Right lung (tissue), 5 donors: ENCODE results near the gene SUCLG2. TPM values are rescaled to one million over a fixed set of nuclear protein-coding genes. Genes with fewer than 3 reads are reported as not detected.
"Not testable (repeated sequence)": the region's sequence is repeated elsewhere in the genome, so short reads cannot be mapped to it uniquely, and the experiment has no call there.

Experiments used
- DNase-seq, 2 donors: peaks; one replicate each; pipeline ENCODE4 v3.0.0-alpha.2; 2013
- polyA plus RNA-seq, 5 donors: library from polyadenylated mRNA; unstranded; fragments of 120-200 nt; gene quantifications; one replicate each; pipeline versions ENCODE4 v1.2.1 to v1.2.3, GENCODE V29; 2013; ENCODE audit warnings: inconsistent platforms in 1 of 5, low replicate concordance in 1 of 5; ENCODE audit not compliant: insufficient read length in 5 of 5, insufficient read depth in 1 of 5

SUCLG2 gene
- polyA plus RNA-seq, 5 donors, result 60.2 to 72.9 (median 62.5) TPM

DNA sequence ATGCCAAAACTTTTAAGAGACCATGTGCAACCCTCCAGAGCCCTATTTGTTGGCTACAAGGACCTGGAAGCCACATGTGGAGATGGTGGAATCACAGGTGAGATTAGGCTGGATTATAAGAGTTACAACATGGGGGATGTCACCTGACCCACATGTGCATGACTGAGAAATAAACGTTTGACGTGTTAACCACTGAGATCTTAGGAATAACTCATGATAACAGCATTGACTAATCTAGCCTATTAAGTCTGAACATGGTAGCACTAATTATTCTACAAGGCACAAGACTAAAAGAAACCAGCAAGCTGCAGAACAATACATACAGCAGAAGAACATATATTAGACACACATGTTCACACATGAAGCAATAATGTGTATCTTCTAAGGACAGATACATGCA is 38.4 kb downstream of the SUCLG2 start:
- no peak for DNase-seq

DNA sequence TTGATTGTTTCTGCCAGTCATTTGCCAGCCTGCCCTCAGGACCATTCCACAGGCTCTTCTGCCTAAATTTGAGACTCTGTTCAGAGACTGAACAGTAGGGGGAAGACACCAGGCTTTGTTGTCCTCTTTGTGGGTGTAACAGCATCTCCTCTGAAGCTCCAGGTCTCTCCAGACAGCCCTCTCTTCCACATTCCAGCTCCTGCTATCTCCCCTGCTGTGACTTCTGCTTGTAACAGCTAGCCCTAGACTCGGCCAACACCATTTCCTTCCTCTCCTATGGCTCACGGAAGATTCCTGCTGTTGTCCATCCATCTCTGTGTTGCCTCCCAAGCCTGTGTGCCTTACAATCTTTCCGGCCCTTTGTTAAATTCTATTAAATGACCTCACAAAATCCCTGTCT is 40.2 kb downstream of the SUCLG2 start:
- no peak for DNase-seq

DNA sequence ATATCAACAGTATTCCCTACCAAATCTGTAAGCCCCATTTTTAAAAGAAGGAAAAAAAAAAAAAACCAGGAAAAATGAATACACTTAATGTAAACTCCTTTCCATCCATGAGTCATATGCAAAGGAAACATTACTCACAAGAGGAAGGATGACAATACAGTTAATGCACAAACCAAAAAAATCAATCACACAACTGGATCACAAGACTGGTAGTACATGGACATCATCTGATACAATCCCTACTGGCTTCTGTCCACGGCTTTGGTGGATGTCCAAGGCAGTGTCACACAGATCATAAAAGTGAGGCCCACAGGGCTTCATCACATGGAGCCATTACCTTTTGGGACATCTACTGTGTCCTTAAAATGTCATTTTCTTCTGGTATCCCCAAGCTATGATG is 44.0 kb downstream of the SUCLG2 start:
- no peak for DNase-seq

DNA sequence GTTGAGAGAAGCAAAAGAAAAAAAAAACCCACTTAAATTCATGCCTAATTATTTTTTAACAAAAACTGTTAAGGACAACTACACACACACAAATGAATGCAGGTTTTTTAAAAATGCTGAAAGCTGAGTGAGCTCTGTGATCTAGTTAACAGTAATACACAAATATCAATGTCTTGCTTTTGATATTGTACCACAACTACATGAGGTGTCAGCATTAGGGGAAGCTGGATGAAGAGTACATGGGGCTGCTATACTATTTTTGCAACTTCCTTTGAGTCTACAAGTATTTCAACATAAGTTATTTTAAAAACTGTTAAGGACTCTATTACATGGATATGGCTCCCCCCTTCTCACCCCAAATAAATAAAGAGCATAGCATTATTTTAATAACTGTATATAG is 44.7 kb downstream of the SUCLG2 start:
- no peak for DNase-seq

DNA sequence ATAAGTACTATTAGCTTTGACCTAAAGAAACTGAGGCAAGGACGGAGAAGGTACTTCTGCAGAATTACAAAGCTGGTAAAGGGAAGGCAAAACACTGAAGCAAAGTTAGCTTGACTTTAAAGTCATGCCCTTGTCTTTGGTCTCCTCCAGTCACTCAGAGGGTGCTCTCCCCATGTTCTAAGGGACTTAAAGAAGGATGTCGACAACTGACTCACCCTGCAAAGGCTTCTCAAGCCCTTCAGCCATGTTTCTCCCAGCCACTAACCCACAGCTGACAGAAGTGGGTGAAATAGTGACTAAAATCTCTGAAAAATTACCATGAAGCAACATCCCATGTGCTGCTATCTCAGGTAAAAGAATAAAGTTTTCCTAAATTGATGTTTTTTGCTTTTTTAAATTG is 46.4 kb downstream of the SUCLG2 start:
- no peak for DNase-seq

DNA sequence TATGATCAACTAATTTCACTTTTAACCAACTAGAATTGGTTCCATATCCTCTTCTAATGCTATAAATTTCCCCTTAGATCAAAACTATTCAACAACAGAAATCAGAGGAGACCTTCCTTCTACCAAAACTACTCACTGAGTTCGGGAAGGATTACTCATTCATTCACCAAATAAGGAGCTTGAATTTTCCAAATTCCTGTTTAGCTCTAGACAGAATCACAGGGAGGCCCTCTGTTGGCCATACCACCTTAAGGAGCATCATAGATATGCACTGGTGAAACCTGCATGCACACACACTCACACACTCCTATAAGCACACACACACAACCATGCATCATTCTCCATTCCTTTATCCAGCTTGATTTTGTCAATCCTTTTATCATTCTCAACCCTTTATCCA is 49.0 kb downstream of the SUCLG2 start:
- DNase-seq, result no peak

DNA sequence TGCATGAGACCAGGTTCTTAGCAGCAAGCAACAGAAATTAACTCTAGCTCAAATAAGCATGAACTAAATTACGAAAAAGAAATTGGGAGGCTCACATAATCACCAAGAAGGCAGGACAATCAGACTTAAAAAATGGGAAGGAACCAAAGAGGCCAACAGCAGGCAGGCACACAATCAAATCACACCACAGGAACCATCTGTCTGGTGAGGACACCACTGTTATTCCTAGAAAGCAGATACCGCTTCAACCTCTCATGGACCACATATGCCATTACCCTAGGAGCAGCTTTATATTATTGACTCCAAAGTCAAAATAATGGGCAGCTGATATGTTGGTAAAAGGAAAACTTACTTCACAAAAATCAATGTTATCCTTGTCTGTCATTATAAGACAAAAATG is 51.6 kb downstream of the SUCLG2 start:
- DNase-seq, result no peak

DNA sequence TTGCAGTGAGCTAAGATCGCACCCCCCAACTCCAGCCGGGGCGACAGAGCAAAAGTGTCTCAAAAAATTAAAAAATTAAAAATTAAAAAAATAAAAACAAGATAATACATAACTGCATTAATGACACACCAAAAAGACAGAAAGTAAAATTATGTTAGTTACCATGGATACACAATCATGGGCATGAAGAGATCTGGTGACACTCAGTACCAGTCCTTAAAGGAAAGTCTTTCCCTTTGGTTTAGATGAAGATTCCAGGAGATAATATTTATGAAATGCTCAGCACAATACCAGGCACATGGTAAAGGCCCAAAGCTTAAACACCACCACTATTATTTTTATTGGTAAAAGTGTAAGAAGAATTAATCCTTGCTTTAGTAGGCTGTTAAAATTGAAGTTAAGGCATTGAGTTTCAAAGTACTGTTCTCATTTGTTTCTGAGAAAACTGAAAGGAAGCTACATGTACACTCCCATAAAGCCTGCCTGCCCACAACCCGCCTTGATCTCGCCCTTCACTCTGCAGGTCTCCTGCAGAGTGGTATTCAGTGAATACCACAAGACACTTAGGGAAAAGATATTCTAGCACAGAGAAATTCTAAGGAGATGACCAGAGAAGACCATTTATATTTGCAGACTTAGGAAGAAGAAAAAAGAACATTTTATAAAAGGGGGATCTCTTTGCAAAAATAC is 52.3 kb downstream of the SUCLG2 start:
- DNase-seq, result no peak

DNA sequence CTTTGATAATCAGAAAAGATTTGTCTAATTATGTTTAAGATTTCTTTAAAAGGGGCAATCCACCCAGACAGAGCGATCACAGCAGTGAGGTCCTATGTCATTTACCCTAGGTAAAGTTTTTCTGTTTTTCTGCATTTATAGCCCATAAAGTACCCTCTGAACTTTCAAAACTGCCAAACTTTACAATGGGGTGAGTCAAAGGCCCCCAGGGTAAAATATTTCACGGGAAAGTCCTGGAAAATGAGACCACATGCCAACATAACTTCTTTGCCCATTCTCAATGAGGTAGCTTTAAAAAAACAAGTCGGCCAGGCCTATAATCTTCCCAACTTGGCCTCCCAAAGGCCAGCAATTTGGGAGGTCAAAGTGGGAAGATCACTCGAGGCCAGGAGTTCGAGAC is 53.0 kb downstream of the SUCLG2 start:
- no peak for DNase-seq

DNA sequence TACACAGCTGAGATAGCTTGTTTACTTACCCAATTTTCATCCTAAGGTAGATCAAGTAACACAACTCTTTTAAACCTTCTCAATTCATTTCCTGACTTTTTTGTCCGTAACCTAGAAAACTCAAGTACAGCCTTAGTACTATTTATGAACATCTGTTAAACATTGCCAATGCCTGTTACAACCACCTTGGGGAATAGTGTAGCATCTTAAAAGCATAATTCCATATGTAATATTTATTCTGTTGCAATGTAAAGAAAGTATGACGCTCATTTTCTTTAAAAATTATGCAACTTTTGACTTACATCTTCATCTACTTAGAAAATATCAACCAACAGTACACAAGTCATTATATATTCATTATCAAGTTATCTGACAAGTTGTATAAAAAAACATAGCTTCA is 54.6 kb downstream of the SUCLG2 start:
- DNase-seq, result peak; percentile 5 to 17

DNA sequence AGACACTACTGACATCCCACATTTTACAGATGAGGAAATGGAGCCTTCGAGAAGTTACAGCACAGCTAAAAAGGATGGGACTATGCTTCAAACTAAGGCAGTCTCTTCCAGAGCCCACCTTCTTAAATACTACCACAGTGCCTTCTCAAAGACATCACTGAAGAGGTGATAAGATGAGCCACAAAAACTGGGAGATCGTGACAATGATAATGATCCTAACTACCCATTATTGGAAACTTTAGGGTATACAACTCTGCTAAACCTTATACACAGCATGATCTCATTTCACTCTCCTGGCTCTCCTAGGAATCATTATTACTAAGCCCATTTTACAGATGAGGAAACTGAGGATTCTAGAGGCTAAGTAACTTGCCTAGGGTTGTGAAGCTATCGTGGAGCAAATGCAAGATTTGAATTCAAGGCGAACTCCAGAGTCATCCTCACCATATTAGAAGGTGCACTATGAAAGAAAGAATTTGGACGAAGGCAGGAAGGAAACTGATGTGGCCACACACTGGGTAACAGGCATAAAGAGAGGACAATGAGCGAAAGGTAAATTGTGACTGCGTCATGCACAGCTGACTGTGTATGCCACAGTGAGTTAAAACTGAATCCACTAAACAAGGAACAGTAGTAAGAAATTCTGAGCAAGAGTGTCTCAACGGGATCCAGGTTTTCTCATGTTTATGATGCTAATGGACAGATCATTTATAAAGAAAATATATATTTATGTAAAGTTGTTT is 55.4 kb downstream of the SUCLG2 start:
- DNase-seq, result no peak

DNA sequence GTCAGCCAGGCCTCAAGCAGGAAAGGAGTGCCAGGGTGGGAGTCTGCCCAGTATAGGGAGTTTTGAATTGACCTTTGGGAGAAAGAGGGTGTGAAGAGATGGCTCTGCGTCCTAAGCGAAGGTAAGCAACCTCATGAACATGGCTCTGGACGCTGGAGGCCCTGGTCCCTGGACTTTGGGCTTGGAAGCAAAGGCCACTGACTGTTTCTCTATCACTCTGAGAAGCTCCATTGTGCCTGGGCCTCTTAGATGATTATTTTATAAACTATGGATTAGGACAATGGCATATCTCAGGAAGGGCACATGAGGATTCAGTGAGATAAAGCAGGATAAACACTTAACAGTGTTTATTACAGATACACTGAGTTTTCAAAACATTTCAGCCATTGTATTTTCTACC is 59.0 kb downstream of the SUCLG2 start:
- no peak for DNase-seq

DNA sequence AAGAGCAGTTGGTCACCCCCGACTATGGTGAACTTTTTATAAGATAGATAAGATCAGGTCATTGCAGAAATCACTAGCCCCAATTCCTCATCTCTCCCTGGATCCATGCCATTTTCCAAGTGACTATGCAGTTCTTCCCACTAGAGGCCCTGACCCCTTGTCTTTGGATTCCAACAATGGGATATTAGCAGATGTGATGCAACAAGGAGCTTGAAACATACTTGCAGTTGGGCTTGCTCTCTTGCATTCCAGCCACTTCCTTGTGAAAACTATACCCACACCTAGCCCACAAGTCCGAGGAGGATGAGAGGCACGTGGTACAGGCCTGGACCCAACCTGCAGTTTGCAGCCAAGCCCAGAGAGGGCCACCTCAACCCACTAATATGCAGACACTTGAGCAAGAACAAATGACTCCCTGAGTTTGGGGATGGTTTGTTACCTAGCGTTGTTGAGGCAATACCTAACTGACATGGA is 60.6 kb downstream of the SUCLG2 start:
- DNase-seq, result no peak

DNA sequence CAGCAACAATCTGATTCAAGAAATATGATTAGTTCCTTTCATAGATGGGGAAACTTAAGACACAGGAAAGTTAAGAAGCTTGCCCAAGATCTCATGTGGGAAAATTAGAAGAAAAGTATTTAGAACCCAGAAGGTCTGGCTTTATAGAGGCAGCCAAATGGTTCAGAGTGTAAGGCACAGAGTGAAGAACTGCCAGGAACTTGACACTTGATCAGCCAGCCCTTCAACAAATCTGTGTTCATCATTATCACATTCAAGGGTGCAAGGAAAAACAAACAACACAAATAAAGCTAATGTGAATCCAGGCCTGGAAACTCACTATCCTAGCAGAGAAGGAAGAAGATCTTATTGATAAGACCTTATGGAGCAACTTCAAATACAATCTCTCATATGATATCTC is 62.4 kb downstream of the SUCLG2 start:
- no peak for DNase-seq

DNA sequence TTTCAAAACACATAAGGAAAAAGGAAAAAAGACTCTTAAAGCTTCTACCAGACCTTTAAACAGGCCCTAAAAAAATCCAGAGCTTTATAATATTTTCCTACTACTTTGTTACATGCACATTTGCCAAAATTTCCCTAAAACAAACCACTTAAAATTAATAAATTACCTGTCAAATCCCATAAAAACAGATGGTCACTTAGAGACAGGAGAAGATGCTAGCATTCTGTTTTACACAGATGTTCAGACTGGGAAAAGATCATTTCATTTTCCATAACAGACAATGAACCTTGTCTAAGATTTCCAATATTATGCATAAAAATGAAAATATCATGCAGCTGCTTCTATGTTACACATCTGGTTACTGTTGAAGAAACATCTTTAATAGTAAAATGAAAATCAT is 66.6 kb downstream of the SUCLG2 start:
- no peak for DNase-seq

DNA sequence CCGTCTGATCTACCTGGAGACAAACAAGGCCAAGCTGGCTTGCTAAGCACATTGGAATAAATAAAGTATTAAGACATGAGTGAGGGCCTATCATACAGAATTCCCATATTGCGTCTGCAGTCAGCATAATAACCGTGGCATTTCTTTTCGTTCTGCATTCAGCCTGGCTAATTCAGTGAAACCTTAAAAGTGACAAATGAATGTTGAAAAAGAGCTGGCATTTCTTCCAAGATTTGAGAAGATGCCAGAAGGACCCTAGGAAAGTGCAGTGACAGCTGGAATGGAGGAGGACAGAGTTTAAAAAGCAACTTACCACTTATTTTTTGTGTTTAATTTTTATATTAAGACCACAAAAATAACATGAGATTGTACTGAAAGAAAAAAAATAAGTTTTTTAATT is 67.1 kb downstream of the SUCLG2 start:
- DNase-seq, result no peak

DNA sequence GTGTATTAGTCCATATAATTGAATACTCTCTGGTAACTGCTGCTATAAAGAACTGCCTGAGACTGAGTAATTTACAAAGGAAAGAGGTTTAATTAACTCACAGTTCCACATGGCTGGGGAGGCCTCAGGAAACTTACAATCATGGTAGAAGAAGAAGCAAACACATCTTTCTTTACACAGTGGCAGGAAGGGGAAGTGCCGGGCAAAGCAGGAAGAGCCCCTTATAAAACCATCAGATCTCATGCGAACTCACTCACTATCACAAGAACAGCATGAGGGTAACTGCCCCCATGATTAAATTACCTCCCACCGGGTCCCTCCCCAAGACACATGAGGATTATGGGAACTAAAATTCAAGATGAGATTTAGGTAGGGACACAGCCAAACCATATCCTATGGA is 69.8 kb downstream of the SUCLG2 start:
- DNase-seq, result not testable (repeated sequence)

DNA sequence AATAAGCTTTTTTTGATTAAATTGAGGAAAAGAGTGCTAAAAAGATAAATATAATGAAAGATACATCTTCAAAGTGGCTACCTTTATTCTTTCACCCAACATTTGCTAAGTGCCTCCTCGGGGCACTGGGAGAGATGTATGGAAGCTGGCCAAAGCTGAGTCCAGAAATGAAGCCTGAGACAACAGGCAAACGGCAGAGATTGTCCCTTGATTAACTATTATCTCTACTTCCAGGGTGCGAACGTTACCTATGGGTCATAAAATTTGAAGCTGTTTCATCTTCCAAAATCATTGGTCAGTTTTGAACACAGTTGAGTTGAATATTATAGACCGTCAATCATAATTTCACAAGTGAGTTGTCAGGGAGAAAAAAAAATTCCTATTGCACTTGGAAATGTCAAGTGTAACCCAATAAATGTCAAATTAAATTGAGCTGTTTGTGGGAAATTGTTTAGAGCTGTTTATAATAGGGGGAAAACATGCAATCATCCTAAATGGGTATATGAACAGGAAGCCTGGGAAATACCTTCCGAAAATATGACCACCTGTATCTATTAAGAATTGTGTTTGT is 73.9 kb downstream of the SUCLG2 start:
- DNase-seq, result no peak

DNA sequence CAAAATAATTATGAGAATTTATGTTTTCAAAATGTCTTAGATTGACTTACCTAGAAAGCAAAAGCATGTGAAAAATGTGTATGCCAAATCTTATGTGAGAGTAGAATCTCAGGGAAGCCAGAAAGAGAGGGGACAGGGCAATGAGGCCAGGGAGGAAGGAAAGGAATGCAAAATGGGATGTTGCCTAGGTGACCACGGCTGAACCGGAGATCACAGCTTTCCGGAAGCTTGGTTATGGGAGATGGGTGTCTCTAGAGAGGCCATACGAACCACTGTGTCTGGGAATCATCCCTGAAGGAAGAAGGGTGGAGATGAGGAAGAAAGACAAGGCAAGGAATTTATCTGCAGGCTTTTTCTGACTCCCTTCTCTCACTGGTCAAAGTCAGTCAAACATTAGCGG is 76.0 kb downstream of the SUCLG2 start:
- DNase-seq, result no peak

DNA sequence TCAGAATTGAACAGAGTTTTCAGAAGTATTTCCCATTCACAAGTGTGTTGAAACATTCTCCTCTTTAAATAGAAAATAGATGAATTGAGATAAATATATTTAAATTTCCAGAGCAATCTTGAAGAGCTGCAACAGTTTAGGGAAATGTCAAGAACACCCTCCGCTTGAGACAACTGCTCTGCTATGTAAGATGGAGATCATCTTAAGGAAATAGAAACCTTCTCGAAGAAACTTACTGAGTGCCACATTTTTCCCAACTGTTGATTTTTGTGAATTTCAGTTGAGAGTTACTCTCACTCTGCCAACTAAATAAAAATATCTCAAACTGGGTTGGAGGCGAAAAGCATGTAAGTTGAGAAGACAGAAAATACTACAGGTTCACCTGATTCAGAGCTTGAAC is 78.0 kb downstream of the SUCLG2 start:
- DNase-seq, result no peak

DNA sequence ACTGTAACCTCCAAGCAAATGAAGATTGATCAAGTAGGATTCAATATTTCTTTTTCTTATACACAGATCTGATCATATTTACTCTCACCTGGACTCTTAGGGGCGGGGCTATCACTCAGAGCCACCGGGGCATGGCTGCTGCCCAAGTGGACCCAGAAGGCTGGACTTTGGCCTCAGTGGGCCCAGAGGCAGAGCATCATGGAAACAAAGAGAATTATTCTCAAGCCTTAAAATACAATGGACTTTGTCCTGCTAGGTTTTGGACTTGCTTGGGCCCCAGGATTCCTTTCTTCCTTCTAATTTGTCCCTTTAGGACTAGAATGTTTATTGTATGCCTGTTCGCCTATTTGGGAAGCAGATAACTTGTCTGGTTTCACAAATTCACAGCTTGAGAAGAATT is 85.1 kb downstream of the SUCLG2 start:
- DNase-seq, result no peak

DNA sequence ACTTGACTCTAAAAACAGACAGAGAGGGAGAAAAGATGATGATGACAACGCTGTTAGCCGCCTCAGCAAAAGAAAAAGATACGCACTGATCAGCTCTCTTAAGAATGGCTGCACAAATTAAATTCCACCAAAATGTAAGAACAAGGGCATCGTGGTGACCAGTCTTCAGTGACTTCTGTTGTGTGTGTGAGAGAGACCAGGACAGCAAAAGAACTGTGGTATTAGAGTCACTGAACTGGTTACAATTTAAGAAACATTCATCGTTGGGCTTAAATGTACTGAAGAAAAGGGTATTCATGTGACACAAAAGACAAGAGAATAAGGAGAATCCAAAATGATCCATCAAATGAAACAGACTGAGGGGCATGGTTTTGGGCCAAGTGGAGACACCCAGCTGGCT is 86.5 kb downstream of the SUCLG2 start:
- DNase-seq, result no peak

DNA sequence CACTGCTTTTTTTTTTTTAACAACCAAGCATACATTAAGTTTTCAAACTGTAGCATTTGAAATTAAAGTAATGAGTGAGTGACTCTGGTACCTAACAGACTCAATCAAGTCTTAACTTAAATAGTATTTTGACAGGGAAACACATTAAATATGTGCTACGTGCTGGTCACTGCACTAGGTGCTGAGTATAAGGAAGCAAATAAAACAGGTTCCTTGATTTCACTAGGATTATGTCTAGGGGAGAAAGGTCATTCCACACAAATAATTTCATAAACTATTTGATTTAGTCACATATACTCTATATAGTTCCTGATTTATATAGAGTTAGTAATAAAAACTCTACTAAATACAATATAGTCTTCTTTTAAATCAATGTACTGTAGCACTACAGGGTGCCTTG is 89.4 kb downstream of the SUCLG2 start:
- no peak for DNase-seq
